Subcutaneous abdominal adipose tissue (tissue), 5 donors: ENCODE data around the gene FAM168B.

ENCODE experiments used
- H3K27ac ChIP-seq: one replicate; pipeline ENCODE4 v1.7.0; 2013; ENCODE audit warnings: low read depth, mild to moderate bottlenecking, inconsistent platforms, low read length, moderate library complexity
- H3K27me3 ChIP-seq, 5 donors: one replicate each; pipeline ENCODE4 v1.7.0; 2013; ENCODE audit warnings: low read length in 5 of 5, inconsistent platforms in 1 of 5; ENCODE audit not compliant: control insufficient read depth in 5 of 5, insufficient read depth in 4 of 5
- H3K36me3 ChIP-seq, 5 donors: one replicate each; pipeline ENCODE4 v1.7.0; 2013; ENCODE audit warnings: low read length in 5 of 5; ENCODE audit not compliant: control insufficient read depth in 5 of 5, insufficient read depth in 5 of 5
- H3K4me1 ChIP-seq, 5 donors: one replicate each; pipeline ENCODE4 v1.7.0; 2013; ENCODE audit warnings: low read length in 5 of 5, mild to moderate bottlenecking in 3 of 5, moderate library complexity in 1 of 5; ENCODE audit not compliant: control insufficient read depth in 5 of 5, insufficient read depth in 5 of 5
- H3K4me3 ChIP-seq, 5 donors: one replicate each; pipeline ENCODE4 v1.7.0; 2013; ENCODE audit warnings: low read length in 5 of 5, low read depth in 1 of 5
- H3K9ac ChIP-seq, 5 donors: one replicate each; pipeline ENCODE4 v1.7.0; 2013; ENCODE audit warnings: low read length in 5 of 5, mild to moderate bottlenecking in 4 of 5, moderate library complexity in 3 of 5
- H3K9me3 ChIP-seq, 5 donors: one replicate each; pipeline ENCODE4 v1.7.0; 2013; ENCODE audit warnings: low read length in 5 of 5; ENCODE audit not compliant: control insufficient read depth in 5 of 5
- donor health status: healthy.
- donor health status: healthy.
- donor health status: healthy.
- donor health status: healthy.
- donor health status: healthy.

The FAM168B gene

DNA sequence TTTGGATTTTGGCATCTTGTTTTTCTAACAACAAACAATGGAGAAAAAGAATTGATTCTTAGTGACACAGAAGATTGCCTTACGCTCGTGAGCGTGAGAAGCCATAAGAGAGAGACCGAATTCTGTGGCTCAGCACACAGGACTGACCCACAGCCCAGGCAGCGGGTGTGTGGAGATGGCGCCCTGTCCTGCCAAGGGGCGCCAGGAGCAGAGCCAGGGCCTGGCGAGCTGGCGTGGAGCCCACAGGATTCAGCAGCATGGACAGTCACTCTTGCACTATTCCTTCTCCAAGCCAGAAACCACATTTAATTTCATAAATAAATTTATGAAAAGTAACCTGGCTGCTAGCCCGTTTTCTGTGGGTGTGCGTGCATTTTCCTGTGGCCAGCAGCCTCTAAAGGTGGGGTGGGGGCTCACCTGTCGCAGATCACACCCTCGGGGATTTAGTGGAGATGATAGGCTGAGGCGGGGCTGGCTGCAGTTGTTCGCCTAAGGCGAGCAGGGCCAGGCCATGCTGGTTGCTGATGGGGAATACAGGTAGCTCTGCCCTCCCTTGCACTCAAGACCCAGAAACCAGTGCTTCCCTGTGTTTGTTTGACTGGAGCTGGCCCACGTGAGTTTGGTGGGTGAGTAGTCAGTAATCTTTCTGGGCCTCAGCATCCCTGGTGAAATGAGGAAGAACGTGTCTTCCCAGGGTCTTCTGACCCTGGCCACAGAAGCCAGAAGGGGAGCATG, 46.2 kb downstream of the FAM168B start:
- no peak overlapping the region for H3K9ac ChIP-seq
- no peaks in the 10 kb centered on the region for H3K9me3 ChIP-seq
- no peaks in the 10 kb centered on the region for H3K27me3 ChIP-seq
- peaks cover 4 to 70% (median 54%) of the 10 kb centered on the region in 5 donors for H3K36me3 ChIP-seq
- H3K4me3 ChIP-seq: no peak overlapping the region
- H3K4me1 ChIP-seq: peaks cover 0 to 17% (median 0%) of the 10 kb centered on the region in 5 donors
- H3K27ac ChIP-seq: no peak overlapping the region

DNA sequence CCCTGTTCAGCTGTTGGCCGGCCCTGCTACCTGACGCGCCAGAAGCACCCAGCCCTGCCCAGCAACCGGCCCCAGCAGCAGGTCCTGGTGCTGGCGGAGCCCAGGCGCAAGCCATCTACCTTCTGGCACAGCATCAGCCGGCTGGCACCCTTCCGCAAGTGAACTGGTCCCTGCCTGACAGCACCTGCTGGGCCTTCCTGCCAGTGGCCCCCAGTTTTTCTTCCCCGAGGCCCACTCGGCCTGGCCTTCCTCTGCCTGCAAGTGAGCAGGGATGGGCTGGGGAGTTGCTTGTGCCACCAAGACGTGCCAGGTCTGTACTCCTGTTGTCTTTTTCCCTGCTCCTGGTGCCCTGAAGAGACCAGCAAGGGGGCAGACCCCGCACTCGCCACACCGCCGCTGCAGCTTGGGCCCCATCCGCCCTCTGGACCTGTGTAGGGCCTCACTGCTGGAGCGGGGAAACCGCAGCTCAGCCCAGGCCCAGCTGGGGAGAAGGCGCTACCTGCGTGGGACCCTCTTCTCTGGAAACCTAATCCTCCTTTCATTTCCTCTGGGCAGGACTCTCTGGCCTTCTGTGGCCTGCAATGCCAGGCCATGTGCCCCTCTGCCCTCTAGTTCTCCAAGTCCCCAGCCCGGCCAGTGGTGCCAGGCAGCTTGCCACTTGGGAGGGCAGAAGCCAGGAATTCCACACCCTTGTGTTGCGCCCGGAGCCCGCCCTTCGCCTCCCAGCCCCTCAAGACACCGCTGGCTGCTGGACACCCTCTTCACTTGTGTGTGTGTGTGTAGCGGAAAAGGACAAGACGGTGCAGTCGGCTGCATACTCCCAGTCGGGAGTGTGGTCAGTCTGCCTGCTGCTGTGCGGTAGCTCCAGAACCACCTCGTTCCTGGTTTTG, 47.0 kb downstream of the FAM168B start:
- Histone ChIP-seq H3K36me3 (peaks cover 0 to 70% (median 51%) of the 10 kb centered on the region in 5 donors), H3K27me3 (no peaks in the 10 kb centered on the region), H3K9me3 (no peaks in the 10 kb centered on the region), H3K9ac (no peak overlapping the region), H3K27ac (no peak overlapping the region), H3K4me1 (peaks cover 0 to 17% (median 0%) of the 10 kb centered on the region in 5 donors), H3K4me3 (no peak overlapping the region)

DNA sequence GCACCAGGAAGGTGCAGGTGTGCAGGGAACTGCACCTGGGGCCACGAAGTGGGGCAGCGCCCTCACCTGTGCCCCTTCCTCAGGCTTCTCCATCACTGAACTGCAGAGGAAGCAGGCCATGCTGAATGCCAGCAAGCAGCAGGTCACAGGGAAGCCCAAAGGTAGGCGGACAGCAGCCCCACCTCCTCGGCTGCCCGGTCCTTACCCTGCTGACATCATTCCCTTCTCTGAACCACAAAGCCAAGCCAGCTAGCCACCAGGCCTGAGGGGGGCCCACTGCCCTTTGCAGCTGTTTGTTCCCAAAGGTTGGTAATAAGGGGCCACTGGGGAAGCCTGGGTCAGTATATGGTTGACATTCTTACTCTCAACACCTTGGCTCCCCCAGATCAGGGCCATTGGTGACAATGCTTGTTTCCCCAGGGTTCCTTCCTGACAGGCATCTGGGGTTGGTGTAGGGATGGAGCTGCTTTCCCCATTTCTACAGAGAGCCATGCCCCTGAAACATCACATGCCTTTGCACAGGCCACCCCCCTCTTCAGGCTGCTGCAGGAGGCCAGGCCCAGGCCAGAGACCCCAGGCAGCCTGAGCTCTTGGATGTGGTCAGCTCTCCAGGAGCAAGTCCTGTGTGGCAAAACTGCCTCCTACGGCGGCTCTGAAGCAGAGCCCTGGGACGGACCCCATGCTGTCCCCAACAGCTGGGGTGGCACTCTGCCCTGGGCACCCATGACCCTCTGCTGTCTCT, 47.8 kb downstream of the FAM168B start:
- H3K4me3 ChIP-seq: no peak overlapping the region
- H3K27me3 ChIP-seq: no peaks in the 10 kb centered on the region
- no peaks in the 10 kb centered on the region for H3K9me3 ChIP-seq
- H3K27ac ChIP-seq: no peak overlapping the region
- no peak overlapping the region for H3K9ac ChIP-seq
- H3K4me1 ChIP-seq: peaks cover 0 to 20% (median 0%) of the 10 kb centered on the region in 5 donors
- H3K36me3 ChIP-seq: peaks cover 0 to 65% (median 42%) of the 10 kb centered on the region in 5 donors

DNA sequence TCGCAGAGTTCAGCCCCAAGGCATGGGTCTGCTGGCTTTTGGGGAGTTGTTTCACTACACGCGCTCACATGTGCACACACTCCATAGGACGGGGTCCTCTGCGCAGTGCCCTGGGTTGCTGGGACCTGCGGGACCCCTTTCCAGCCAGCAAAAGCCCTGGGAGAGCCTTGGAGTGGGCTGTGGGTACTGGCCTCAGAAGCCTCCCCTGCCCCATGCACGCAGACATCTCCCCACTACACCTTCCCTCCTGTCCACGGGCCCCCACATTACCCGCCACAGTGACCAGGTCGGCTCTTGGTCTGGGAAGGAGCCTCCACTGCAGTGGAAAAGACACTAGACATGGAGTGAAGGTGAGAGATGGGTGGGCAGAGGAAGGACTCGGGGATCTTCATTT, 48.5 kb downstream of the FAM168B start:
- Histone ChIP-seq H3K9me3 (no peaks in the 10 kb centered on the region), H3K9ac (no peak overlapping the region), H3K27me3 (peaks cover 0 to 6% (median 0%) of the 10 kb centered on the region in 5 donors), H3K4me3 (no peak overlapping the region), H3K27ac (no peak overlapping the region), H3K36me3 (peaks cover 0 to 58% (median 36%) of the 10 kb centered on the region in 5 donors), H3K4me1 (peaks cover 0 to 27% (median 5%) of the 10 kb centered on the region in 5 donors)

DNA sequence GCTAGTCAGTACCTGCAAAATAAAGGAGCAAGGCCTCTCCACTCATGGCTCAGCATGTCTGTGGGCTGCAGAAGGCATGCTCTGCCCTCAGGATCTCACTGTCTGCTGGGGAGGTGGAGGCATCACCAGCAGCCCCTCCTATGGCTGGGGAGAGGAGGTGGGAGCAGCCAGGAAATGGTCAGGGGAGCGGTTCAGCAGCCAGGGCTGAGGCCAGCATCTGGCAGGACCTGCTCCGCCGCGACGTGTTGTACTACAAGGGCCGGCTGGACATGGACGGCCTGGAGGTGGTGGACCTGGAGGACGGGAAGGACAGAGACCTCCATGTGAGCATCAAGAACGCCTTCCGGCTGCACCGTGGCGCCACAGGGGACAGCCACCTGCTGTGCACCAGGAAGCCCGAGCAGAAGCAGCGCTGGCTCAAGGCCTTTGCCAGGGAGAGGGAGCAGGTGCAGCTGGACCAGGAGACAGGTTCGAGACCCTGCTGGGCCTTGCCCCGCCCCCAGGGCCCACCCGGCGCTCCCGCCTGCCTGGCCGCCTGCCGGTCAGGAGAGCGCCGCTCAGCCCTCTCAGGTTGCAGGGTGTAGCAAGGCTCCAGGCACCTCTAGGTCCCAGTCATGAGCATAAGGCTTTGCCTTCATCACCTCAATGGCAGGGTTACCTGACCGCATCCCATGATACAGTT, 49.0 kb downstream of the FAM168B start:
- Histone ChIP-seq H3K4me3 (no peak overlapping the region), H3K27ac (no peak overlapping the region), H3K4me1 (peaks cover 0 to 32% (median 5%) of the 10 kb centered on the region in 5 donors), H3K27me3 (peaks cover 0 to 6% (median 0%) of the 10 kb centered on the region in 5 donors), H3K9me3 (no peaks in the 10 kb centered on the region), H3K9ac (no peak overlapping the region), H3K36me3 (peaks cover 0 to 52% (median 32%) of the 10 kb centered on the region in 5 donors)

DNA sequence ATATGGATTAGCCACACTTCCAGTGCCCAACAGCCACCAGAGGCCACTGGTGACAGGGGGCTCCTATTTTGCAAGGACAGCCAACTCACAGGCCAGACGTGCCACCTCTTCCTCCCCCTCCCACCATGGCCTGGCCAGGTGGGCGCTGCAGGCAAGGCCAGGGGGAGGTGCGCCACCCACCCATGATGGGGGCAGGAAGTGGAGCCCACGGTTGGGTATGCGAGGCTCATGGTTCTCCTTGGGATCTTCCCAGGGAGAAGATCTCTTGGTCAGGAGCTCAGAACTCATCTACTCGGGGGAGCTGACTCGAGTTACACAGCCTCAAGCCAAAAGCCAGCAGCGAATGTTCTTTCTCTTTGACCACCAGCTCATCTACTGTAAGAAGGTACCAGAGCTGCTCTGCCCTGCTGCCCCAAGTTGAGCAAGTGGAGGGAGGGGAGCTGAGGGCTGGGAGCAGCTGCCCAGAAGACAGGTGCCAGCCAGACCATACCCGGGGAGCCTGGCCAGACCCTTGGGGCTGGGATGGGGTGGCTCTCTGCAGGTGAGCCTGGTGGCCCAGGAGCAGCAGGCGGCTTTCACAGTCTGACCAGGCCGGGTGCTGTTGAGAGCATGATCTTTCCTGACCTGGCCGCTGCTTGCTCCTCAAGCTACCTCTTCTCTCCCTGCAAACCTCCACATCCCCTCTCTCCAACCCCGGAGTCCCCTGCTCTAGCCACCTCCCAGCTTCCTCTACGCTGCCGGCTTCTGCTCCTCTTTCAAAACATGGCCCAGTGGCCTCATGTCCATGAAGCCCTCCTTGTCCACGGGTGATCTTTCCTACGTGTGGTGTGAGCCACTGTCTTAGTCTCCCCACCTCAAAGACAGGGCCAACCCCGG, 49.8 kb downstream of the FAM168B start:
- H3K9ac ChIP-seq: no peak overlapping the region
- no peaks in the 10 kb centered on the region for H3K9me3 ChIP-seq
- H3K4me3 ChIP-seq: no peak overlapping the region
- H3K27me3 ChIP-seq: peaks cover 0 to 6% (median 0%) of the 10 kb centered on the region in 5 donors
- H3K4me1 ChIP-seq: peaks cover 0 to 35% (median 5%) of the 10 kb centered on the region in 5 donors
- H3K36me3 ChIP-seq: peaks cover 0 to 47% (median 24%) of the 10 kb centered on the region in 5 donors
- H3K27ac ChIP-seq: no peak overlapping the region

DNA sequence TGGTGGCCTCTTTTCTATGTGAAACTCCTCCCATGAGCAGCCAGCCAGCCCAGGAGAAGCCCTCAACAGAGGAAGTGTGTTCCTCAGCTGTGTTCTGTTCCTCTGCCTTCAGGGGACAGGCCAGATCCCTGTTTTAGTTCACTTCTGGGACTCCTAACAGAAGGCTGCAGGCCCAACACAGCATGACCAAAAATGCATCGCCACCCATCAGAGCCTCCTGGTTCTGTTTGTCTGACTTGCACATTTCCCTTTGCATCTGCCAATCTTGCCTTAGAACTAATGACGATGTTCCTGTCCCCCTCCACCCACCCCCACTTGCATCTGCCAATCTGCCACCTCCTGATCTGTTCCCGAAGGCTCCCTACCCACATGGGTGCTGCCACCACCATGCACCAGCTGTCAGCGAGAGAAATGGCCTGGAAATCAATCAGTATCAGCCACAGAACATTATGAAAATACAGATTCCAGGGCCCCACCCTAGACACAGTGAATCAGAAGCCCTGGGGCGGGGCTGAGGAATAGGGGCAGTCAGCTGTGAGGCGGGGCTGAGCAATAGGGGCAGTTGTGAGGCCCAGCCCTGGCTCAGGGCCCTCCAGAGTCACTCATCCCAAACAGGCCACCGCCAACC, 51.0 kb downstream of the FAM168B start:
- H3K27me3 ChIP-seq: peaks cover 0 to 6% (median 0%) of the 10 kb centered on the region in 5 donors
- no peak overlapping the region for H3K27ac ChIP-seq
- H3K9me3 ChIP-seq: no peaks in the 10 kb centered on the region
- no peak overlapping the region for H3K9ac ChIP-seq
- peaks cover 0 to 39% (median 18%) of the 10 kb centered on the region in 5 donors for H3K36me3 ChIP-seq
- H3K4me3 ChIP-seq: no peak overlapping the region
- peaks cover 0 to 35% (median 5%) of the 10 kb centered on the region in 5 donors for H3K4me1 ChIP-seq

DNA sequence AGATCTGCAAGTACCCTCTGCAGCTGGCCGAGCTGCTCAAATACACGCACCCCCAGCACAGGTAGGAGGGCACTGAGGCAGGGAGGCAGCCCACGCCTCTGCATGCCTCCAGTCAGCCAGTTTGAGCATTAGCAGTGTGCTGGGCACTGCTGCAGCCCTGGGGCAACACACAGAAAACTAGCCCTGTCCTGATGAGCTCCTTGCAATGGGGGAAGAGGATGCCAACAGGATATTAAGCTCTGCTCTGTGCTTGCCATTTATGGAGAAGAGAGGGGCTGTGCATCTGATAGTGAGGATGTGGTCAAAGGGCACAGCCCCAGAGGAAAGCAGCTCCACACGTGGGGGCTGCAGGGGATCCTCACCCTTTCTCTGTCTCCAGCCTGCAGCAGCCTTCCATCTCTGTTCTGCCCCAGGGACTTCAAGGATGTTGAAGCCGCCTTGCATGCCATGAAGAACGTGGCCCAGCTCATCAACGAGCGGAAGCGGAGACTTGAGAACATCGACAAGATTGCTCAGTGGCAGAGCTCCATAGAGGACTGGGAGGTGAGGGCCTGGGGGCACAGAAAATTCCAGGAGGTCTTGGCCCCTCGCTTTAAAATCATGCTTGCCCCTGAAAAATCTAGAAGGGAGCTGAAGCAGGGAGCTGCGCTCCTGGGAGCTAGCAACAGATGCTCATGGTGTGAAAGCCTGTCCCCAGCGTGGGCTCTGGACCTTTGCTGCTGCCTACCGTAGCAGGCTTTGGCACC, 51.7 kb downstream of the FAM168B start:
- H3K9ac ChIP-seq: no peak overlapping the region
- H3K4me1 ChIP-seq: peaks cover 0 to 28% (median 5%) of the 10 kb centered on the region in 5 donors
- H3K9me3 ChIP-seq: no peaks in the 10 kb centered on the region
- H3K4me3 ChIP-seq: no peak overlapping the region
- H3K27me3 ChIP-seq: peaks cover 0 to 7% (median 0%) of the 10 kb centered on the region in 5 donors
- H3K27ac ChIP-seq: no peak overlapping the region
- H3K36me3 ChIP-seq: peaks cover 0 to 32% (median 11%) of the 10 kb centered on the region in 5 donors
